Osteoblast (primary cell): ENCODE results near the gene TULP4. TPM values are rescaled to one million over a fixed set of nuclear protein-coding genes. Genes with fewer than 3 reads are reported as not detected.
"Not testable (repeated sequence)": the region's sequence is repeated elsewhere in the genome, so short reads cannot be mapped to it uniquely, and the experiment has no call there.

Experiments
- DNase-seq: peaks from one replicate; pipeline ENCODE4 v3.0.0; 2011; ENCODE audit warnings: low spot score, mixed read lengths; ENCODE audit not compliant: insufficient read length; ENCODE audit errors: missing footprints
- H2AFZ ChIP-seq: 2 replicates; pipeline ENCODE4 v1.6.0; 2011; ENCODE audit warnings: mild to moderate bottlenecking, low read length
- H3K27ac ChIP-seq: 2 replicates; pipeline ENCODE4 v1.5.1; 2011; ENCODE audit warnings: mild to moderate bottlenecking, low read depth, low read length, moderate library complexity
- H3K27me3 ChIP-seq: 2 replicates; pipeline ENCODE4 v1.6.0; 2012; ENCODE audit warnings: mild to moderate bottlenecking, control low read depth, inconsistent platforms, low read length, moderate library complexity; ENCODE audit not compliant: insufficient read depth
- H3K36me3 ChIP-seq: 2 replicates; pipeline ENCODE4 v1.5.1; 2011; ENCODE audit warnings: mild to moderate bottlenecking, low read length, control low read depth, moderate library complexity; ENCODE audit not compliant: insufficient read depth
- H3K4me1 ChIP-seq: 2 replicates; pipeline ENCODE4 v1.5.1; 2011; ENCODE audit warnings: mild to moderate bottlenecking, low read length, control low read depth, moderate library complexity; ENCODE audit not compliant: insufficient read depth
- H3K4me2 ChIP-seq: 2 replicates; pipeline ENCODE4 v1.6.0; 2011; ENCODE audit warnings: mild to moderate bottlenecking, low read length; ENCODE audit not compliant: insufficient read depth
- H3K4me3 ChIP-seq: fragments of 200-600 bp; sonication (generic); 3 replicates; pipeline ENCODE4 v1.5.1; 2012; ENCODE audit warnings: mild to moderate bottlenecking, low read length, inconsistent platforms; ENCODE audit not compliant: insufficient read depth
- H3K79me2 ChIP-seq: 2 replicates; pipeline ENCODE4 v1.6.0; 2012; ENCODE audit warnings: mild to moderate bottlenecking, low read length, control low read depth, inconsistent platforms; ENCODE audit not compliant: insufficient read depth
- H3K9me3 ChIP-seq: 2 replicates; pipeline ENCODE4 v1.5.1; 2011; ENCODE audit warnings: low read depth, low read length, control low read depth
- H4K20me1 ChIP-seq: 2 replicates; pipeline ENCODE4 v1.6.0; 2012; ENCODE audit warnings: mild to moderate bottlenecking, low read length, control low read depth; ENCODE audit not compliant: insufficient read depth
- CTCF ChIP-seq: IDR thresholded peaks from 2 replicates; pipeline ENCODE4 v1.5.1; 2011; ENCODE audit warnings: mild to moderate bottlenecking, low read depth, low read length, moderate library complexity; ENCODE audit errors: extremely low read depth
- total RNA-seq: library from RNA; depleted of rRNA; stranded (reverse); fragments of >200 nt; gene quantifications from 2 replicates; pipeline ENCODE4 v1.2.3, GENCODE V29; 2012

Gene TULP4
- total RNA-seq, 1 donor, result 172 TPM

- Histone ChIP-seq H3K9me3 (no peaks in the 10 kb centered on the region), H3K4me3 (no peak overlapping the region), H3K4me1 (no peaks in the 10 kb centered on the region), H2AFZ (no peak overlapping the region), H3K79me2 (no peaks in the 10 kb centered on the region), H3K27me3 (peaks cover 11% of the 10 kb centered on the region), H3K27ac (no peak overlapping the region), H4K20me1 (no peaks in the 10 kb centered on the region), H3K36me3 (no peaks in the 10 kb centered on the region), H3K4me2 (no peak overlapping the region)
- no peak for TF ChIP-seq CTCF
- no peak for DNase-seq
Measured at GRCh38 chr6:158552055-158552795, 240.0 kb downstream of the TULP4 start.

- Histone ChIP-seq H3K9me3 (no peaks in the 10 kb centered on the region), H3K36me3 (no peaks in the 10 kb centered on the region), H2AFZ (no peak overlapping the region), H3K27ac (no peak overlapping the region), H4K20me1 (no peaks in the 10 kb centered on the region), H3K4me2 (no peak overlapping the region), H3K27me3 (peaks cover 11% of the 10 kb centered on the region), H3K4me1 (no peaks in the 10 kb centered on the region), H3K4me3 (no peak overlapping the region), H3K79me2 (no peaks in the 10 kb centered on the region)
- no peak for TF ChIP-seq CTCF
- DNase-seq, result no peak
Measured at GRCh38 chr6:158552796-158553138, 240.5 kb downstream of the TULP4 start.

- Histone ChIP-seq H3K79me2 (no peaks in the 10 kb centered on the region), H3K27me3 (peaks cover 11% of the 10 kb centered on the region), H3K4me2 (no peak overlapping the region), H3K36me3 (no peaks in the 10 kb centered on the region), H3K27ac (no peak overlapping the region), H4K20me1 (no peaks in the 10 kb centered on the region), H3K4me1 (peaks cover 6% of the 10 kb centered on the region), H3K9me3 (no peaks in the 10 kb centered on the region), H3K4me3 (no peak overlapping the region), H2AFZ (no peak overlapping the region)
- no peak for DNase-seq
- TF ChIP-seq CTCF, result no peak
Measured at GRCh38 chr6:158554611-158555361, 242.5 kb downstream of the TULP4 start.

GRCh38 chr6:158556113-158556512, 243.8 kb downstream of the TULP4 start:
- TF ChIP-seq CTCF, result no peak
- Histone ChIP-seq H3K9me3 (no peaks in the 10 kb centered on the region), H3K36me3 (no peaks in the 10 kb centered on the region), H3K27ac (no peak overlapping the region), H3K27me3 (peaks cover 11% of the 10 kb centered on the region), H3K4me1 (peaks cover 12% of the 10 kb centered on the region), H2AFZ (no peak overlapping the region), H3K79me2 (peaks cover 11% of the 10 kb centered on the region), H3K4me2 (no peak overlapping the region), H4K20me1 (no peaks in the 10 kb centered on the region), H3K4me3 (no peak overlapping the region)
- DNase-seq, result no peak

- Histone ChIP-seq H3K27me3 (peaks cover 11% of the 10 kb centered on the region), H3K4me1 (peaks cover 22% of the 10 kb centered on the region), H3K79me2 (peaks cover 21% of the 10 kb centered on the region)
- H3K9me3 ChIP-seq, H3K4me2 ChIP-seq, H3K4me3 ChIP-seq, H3K36me3 ChIP-seq, H2AFZ ChIP-seq, H3K27ac ChIP-seq, DNase-seq, H4K20me1 ChIP-seq: not testable (repeated sequence)
Measured at GRCh38 chr6:158557110-158557509, 244.8 kb downstream of the TULP4 start.
